SK-N-SH (cell line): Measurements from ENCODE around the gene MMP24OS.

ENCODE experiments used
- CHD2 ChIP-seq: fragments of 150-350 bp; IDR thresholded peaks from 2 replicates; pipeline ENCODE4 v1.6.1; 2018; ENCODE audit warnings: low read length; ENCODE audit not compliant: partially characterized antibody
- CTCF ChIP-seq: fragments of 200-600 bp; sonication (generic); IDR thresholded peaks from 2 replicates; pipeline ENCODE4 v1.6.1; 2017; ENCODE audit warnings: antibody characterized with exemption, mild to moderate bottlenecking, moderate library complexity
- FOXJ3 ChIP-seq: sonication (generic); formaldehyde crosslinking; IDR thresholded peaks from 2 replicates; pipeline ENCODE4 v1.5.1; 2020; ENCODE audit warnings: mild to moderate bottlenecking, missing genetic modification reagents
- NRF1 ChIP-seq: IDR thresholded peaks from 2 replicates; pipeline ENCODE4 v1.6.1; 2012; ENCODE audit warnings: low read depth, mild to moderate bottlenecking, low read length
- POLR2AphosphoS5 ChIP-seq: IDR thresholded peaks from 2 replicates; pipeline ENCODE4 v1.6.1; 2012; ENCODE audit warnings: low read depth, low read length
- RAD21 ChIP-seq: IDR thresholded peaks from 2 replicates; pipeline ENCODE4 v1.6.1; 2012; ENCODE audit warnings: mild to moderate bottlenecking, low read length
- RCOR1 ChIP-seq: fragments of 150-350 bp; IDR thresholded peaks from 2 replicates; pipeline ENCODE4 v1.6.1; 2017; ENCODE audit warnings: antibody characterized with exemption, low read length
- USF2 ChIP-seq: fragments of 150-350 bp; IDR thresholded peaks from 2 replicates; pipeline ENCODE4 v1.6.1; 2017; ENCODE audit warnings: antibody characterized with exemption, low read length, low read depth, borderline replicate concordance

- TF ChIP-seq RCOR1 (no peak), CTCF (peak; percentile 28; the same call in 1 of the 2 replicates), NRF1 (no peak), POLR2AphosphoS5 (no peak), FOXJ3 (CRISPR knock-in tag) (no peak), CHD2 (no peak), USF2 (no peak), RAD21 (peak; percentile 33; the same call in 1 of the 2 replicates)
Measured at GRCh38 chr20:35264755-35265154, 13.2 kb downstream of the MMP24OS start.
